GM10266 (cell line): ENCODE data around the gene FOSB.
A peak's percentile ranks its signal among the peaks of the same experiment; 100 is the strongest.

ENCODE experiments used
- DNase-seq: peaks from one replicate; pipeline ENCODE4 v3.0.0; 2012; ENCODE audit errors: extremely low spot score
- CTCF ChIP-seq: IDR thresholded peaks from 2 replicates; pipeline ENCODE4 v1.5.1; 2012; ENCODE audit warnings: mild to moderate bottlenecking, low read depth; ENCODE audit not compliant: control insufficient read depth, insufficient read depth; ENCODE audit errors: missing control alignments

FOSB gene

GRCh38 chr19:45462174-45462573 lies 5.6 kb upstream of the FOSB start:
- no peak for DNase-seq
- no peak for TF ChIP-seq CTCF

- no peak for TF ChIP-seq CTCF
Observed at GRCh38 chr19:45463241-45463640, 4.6 kb upstream of the FOSB start.

GRCh38 chr19:45464274-45464673 lies 3.5 kb upstream of the FOSB start:
- DNase-seq, result no peak
- no peak for TF ChIP-seq CTCF

More at GRCh38 chr19:45463241-45463640, 4.6 kb upstream of the FOSB start:
- DNase-seq, result no peak

GRCh38 chr19:45464852-45465441 lies 2.8 kb upstream of the FOSB start:
- DNase-seq, result no peak
- no peak for TF ChIP-seq CTCF

- no peak for DNase-seq
- no peak for TF ChIP-seq CTCF
Observed at GRCh38 chr19:45467115-45467455, 711 bp upstream of the FOSB start.

GRCh38 chr19:45468159-45468651 lies 409 bp downstream of the FOSB start:
- no peak for TF ChIP-seq CTCF
- no peak for DNase-seq

- no peak for TF ChIP-seq CTCF
- DNase-seq, result peak; percentile 54
Observed at GRCh38 chr19:45468803-45469131, 971 bp downstream of the FOSB start.
